ENCODE measurements around the gene TTN.

GRCh38 chr2:178491612-178492011, 315.6 kb downstream of the TTN start:
- TF ChIP-seq CTCF (IDR thresholded peaks at IDR 0.05) (no peak), TCF7L2 (IDR thresholded peaks at IDR 0.05; ENCODE audit: low read depth, low read length) (no peak), POLR2AphosphoS5 (IDR thresholded peaks at IDR 0.05; ENCODE audit: low read depth, low read length) (no peak), REST (IDR thresholded peaks at IDR 0.05; ENCODE audit: insufficient read depth in 1 of 2, low read depth in 2 of 2, low read length in 1 of 2) (no peak)

Data from Panc1 (cell line).